ENCODE data around the gene FHL3.
"Not testable (repeated sequence)": the region's sequence is repeated elsewhere in the genome, so short reads cannot be mapped to it uniquely, and the experiment has no call there.

The FHL3 gene

GRCh38 chr1:37983546-37983945, 21.8 kb downstream of the FHL3 start:
- no peak for DNase-seq

GRCh38 chr1:37978541-37978940, 26.8 kb downstream of the FHL3 start:
- DNase-seq, result no peak

GRCh38 chr1:37975083-37975482, 30.2 kb downstream of the FHL3 start:
- peak; percentile 30 for DNase-seq

- DNase-seq, result no peak
Observed at GRCh38 chr1:37974567-37974966, 30.7 kb downstream of the FHL3 start.

- not testable (repeated sequence) for DNase-seq
Observed at GRCh38 chr1:37973684-37974083, 31.6 kb downstream of the FHL3 start.

- no peak for DNase-seq
Observed at GRCh38 chr1:37965301-37965700, 40.0 kb downstream of the FHL3 start.

- not testable (repeated sequence) for DNase-seq
Observed at GRCh38 chr1:37964106-37964505, 41.2 kb downstream of the FHL3 start.

GRCh38 chr1:37958690-37959089, 46.6 kb downstream of the FHL3 start:
- DNase-seq, result no peak

- DNase-seq, result no peak
Observed at GRCh38 chr1:37955685-37956084, 49.6 kb downstream of the FHL3 start.

GRCh38 chr1:37954316-37954971, 50.9 kb downstream of the FHL3 start:
- DNase-seq, result no peak

GRCh38 chr1:37952738-37953137, 52.6 kb downstream of the FHL3 start:
- DNase-seq, result no peak

- no peak for DNase-seq
Observed at GRCh38 chr1:37951783-37952624, 53.3 kb downstream of the FHL3 start.

GRCh38 chr1:37951041-37951782, 54.1 kb downstream of the FHL3 start:
- no peak for DNase-seq

- DNase-seq, result no peak
Observed at GRCh38 chr1:37949524-37950152, 55.7 kb downstream of the FHL3 start.

- no peak for DNase-seq
Observed at GRCh38 chr1:37948841-37949240, 56.5 kb downstream of the FHL3 start.

GRCh38 chr1:37948166-37948565, 57.1 kb downstream of the FHL3 start:
- no peak for DNase-seq

GRCh38 chr1:37947364-37947763, 58.0 kb downstream of the FHL3 start:
- no peak for DNase-seq

Data from CD4-positive, alpha-beta T cell treated with Interleukin-17A for 1 hour (primary cell).